GM12892 (cell line): Measurements from ENCODE around the gene TNFRSF13B.

ENCODE experiments used
- DNase-seq: peaks from one replicate; pipeline ENCODE4 v3.0.0; 2011; ENCODE audit not compliant: insufficient read length
- FAIRE-seq: peaks from 2 replicates; lab custom pipeline; 2011; peaks lifted over from hg19 to GRCh38; lab: Jason Lieb, UNC
- POLR2A ChIP-seq: IDR thresholded peaks from 2 replicates; pipeline ENCODE4 v1.6.1; 2011; ENCODE audit warnings: low read depth, low read length, control low read depth
- POLR2AphosphoS5 ChIP-seq: IDR thresholded peaks from 2 replicates; pipeline ENCODE4 v1.6.1; 2011; ENCODE audit warnings: low read depth, low read length, control low read depth
- TAF1 ChIP-seq: IDR thresholded peaks from 2 replicates; pipeline ENCODE4 v1.6.1; 2011; ENCODE audit warnings: low read depth, mild to moderate bottlenecking, control low read depth, low read length, borderline replicate concordance

Gene TNFRSF13B

GRCh38 chr17:16919663-16920627 is 52.0 kb downstream of the TNFRSF13B start:
- TF ChIP-seq TAF1 (no peak), POLR2A (no peak), POLR2AphosphoS5 (no peak)
- FAIRE-seq = no peak
- DNase-seq = no peak

- no peak for DNase-seq
- TF ChIP-seq TAF1 = no peak
- TF ChIP-seq POLR2A = no peak
- no peak for TF ChIP-seq POLR2AphosphoS5
- FAIRE-seq = no peak
These were observed 53.5 kb downstream of the TNFRSF13B start for GRCh38 chr17:16918443-16918842.

- DNase-seq (no peak), FAIRE-seq (no peak)
- TF ChIP-seq TAF1 (no peak), POLR2A (no peak), POLR2AphosphoS5 (no peak)
These were observed 54.1 kb downstream of the TNFRSF13B start for GRCh38 chr17:16917671-16918394.

GRCh38 chr17:16916557-16916920 is 55.4 kb downstream of the TNFRSF13B start:
- DNase-seq (no peak), FAIRE-seq (no peak)

GRCh38 chr17:16915752-16916556 is 56.0 kb downstream of the TNFRSF13B start:
- peak; percentile 88 for FAIRE-seq
- DNase-seq = peak; percentile 68
- TF ChIP-seq POLR2AphosphoS5 = no peak

More at GRCh38 chr17:16916557-16916920, 55.4 kb downstream of the TNFRSF13B start:
- no peak for TF ChIP-seq POLR2A
- TF ChIP-seq TAF1 = no peak
- TF ChIP-seq POLR2AphosphoS5 = no peak

- no peak for FAIRE-seq
These were observed 58.5 kb downstream of the TNFRSF13B start for GRCh38 chr17:16913463-16913862.

GRCh38 chr17:16912021-16912962 is 59.6 kb downstream of the TNFRSF13B start:
- TF ChIP-seq TAF1 (no peak), POLR2AphosphoS5 (no peak), POLR2A (no peak)
- FAIRE-seq (no peak), DNase-seq (no peak)

More at GRCh38 chr17:16913463-16913862, 58.5 kb downstream of the TNFRSF13B start:
- TF ChIP-seq TAF1 (no peak), POLR2A (no peak), POLR2AphosphoS5 (no peak)
- no peak for DNase-seq

GRCh38 chr17:16911141-16911937 is 60.6 kb downstream of the TNFRSF13B start:
- DNase-seq (no peak), FAIRE-seq (no peak)
- TF ChIP-seq TAF1 = no peak
- TF ChIP-seq POLR2AphosphoS5 = no peak
- no peak for TF ChIP-seq POLR2A

- TF ChIP-seq POLR2AphosphoS5 (no peak), TAF1 (no peak), POLR2A (no peak)
- DNase-seq = no peak
- no peak for FAIRE-seq
These were observed 61.6 kb downstream of the TNFRSF13B start for GRCh38 chr17:16910341-16910740.

GRCh38 chr17:16909472-16910246 is 62.3 kb downstream of the TNFRSF13B start:
- TF ChIP-seq POLR2AphosphoS5 = no peak
- no peak for TF ChIP-seq POLR2A
- TF ChIP-seq TAF1 = no peak
- DNase-seq (no peak), FAIRE-seq (peak; percentile 87)
